ENCODE measurements around the gene EXOC4.

DNA sequence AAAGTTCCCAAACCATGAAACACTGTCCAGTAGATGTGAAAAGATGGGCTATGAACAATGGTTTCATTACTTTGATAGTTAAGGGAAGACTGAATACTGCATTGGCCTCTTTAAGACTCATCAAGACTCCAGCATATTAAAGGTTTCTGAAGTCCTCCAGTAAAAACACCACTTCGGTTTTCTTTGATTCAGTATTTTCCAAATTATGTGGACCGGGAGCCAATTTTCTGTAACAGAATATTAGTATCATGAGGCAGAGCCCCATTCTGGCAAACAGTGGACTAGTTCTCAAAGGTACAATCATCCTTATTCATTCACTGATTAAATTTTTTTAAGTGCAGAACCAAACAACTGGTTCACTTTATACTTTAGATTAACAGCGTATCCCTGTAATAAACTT lies 633.2 kb downstream of the EXOC4 start:
- TF ChIP-seq, protein P1, sequence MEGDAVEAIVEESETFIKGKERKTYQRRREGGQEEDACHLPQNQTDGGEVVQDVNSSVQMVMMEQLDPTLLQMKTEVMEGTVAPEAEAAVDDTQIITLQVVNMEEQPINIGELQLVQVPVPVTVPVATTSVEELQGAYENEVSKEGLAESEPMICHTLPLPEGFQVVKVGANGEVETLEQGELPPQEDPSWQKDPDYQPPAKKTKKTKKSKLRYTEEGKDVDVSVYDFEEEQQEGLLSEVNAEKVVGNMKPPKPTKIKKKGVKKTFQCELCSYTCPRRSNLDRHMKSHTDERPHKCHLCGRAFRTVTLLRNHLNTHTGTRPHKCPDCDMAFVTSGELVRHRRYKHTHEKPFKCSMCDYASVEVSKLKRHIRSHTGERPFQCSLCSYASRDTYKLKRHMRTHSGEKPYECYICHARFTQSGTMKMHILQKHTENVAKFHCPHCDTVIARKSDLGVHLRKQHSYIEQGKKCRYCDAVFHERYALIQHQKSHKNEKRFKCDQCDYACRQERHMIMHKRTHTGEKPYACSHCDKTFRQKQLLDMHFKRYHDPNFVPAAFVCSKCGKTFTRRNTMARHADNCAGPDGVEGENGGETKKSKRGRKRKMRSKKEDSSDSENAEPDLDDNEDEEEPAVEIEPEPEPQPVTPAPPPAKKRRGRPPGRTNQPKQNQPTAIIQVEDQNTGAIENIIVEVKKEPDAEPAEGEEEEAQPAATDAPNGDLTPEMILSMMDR (IDR thresholded peaks at IDR 0.05): no peak
- no peak for TF ChIP-seq POLR2A (IDR thresholded peaks at IDR 0.05)
